ENCODE results near the gene GTF2A1.

DNA sequence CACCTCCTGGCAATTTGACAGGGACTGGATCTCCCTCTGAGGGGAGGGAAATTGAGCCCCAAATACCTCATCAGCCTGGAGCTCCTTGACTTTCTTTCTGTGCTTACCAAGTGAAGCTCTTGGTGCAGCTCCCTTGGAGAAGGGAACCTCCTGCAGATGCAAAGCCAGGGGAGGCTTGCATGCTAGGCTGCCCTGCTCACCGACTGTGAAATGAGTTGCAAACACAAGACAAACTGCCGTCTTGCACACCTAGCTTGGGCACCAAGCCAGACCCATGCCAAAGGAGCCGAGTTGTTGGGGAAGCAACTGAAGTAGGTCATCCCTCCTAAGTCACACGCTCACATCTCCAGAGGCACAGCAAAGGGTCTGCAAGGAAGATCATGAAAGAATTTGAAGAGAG lies 95.2 kb downstream of the GTF2A1 start:
- TF ChIP-seq POLR2AphosphoS5 (IDR thresholded peaks at IDR 0.05): no peak
- TF ChIP-seq POLR2A (IDR thresholded peaks at IDR 0.05): no peak
